ENCODE data around the gene KRT23.

- TF ChIP-seq POLR2AphosphoS5 (IDR thresholded peaks at IDR 0.05; ENCODE audit: low read depth): no peak
- TF ChIP-seq REST (IDR thresholded peaks at IDR 0.05; ENCODE audit: insufficient replicate concordance, low read depth): no peak
- TF ChIP-seq CTCF (IDR thresholded peaks at IDR 0.05; ENCODE audit: insufficient read depth, low read length): no peak
- TF ChIP-seq SPI1 (IDR thresholded peaks at IDR 0.05; ENCODE audit: borderline replicate concordance, low read depth): no peak
These were observed 10.5 kb upstream of the KRT23 start for GRCh38 chr17:40947929-40948328.

All from HL-60 (cell line).